ENCODE measurements around the gene LTB. TPM values are rescaled to one million over a fixed set of nuclear protein-coding genes. Genes with fewer than 3 reads are reported as not detected.

The LTB gene
- total and polyA plus RNA-seq, 9 of the 15 experiments (the other 6 are each of a cell fraction or from before 2014, with no cell fraction given) = 0.07 to 0.51 TPM; not detected in 7

DNA sequence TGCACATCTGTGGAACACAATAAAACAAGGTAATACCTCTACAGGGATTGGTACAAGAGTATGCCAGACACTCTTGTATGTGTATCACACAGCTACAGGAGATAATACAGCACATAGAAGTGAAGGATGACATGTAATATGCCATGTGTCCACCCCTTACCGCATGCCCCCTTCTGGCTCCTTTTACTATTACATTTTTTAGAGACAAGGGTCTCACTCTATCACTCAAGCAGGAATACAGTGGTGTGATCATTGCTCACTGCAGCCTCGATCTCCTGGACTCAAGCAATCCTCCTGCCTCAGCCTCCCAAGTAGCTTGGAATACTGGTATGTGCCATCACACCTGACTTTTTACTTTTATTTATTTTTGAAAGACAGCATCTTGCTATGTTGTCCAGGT is 14.8 kb upstream of the LTB start (continued):
- TF ChIP-seq, protein P1, sequence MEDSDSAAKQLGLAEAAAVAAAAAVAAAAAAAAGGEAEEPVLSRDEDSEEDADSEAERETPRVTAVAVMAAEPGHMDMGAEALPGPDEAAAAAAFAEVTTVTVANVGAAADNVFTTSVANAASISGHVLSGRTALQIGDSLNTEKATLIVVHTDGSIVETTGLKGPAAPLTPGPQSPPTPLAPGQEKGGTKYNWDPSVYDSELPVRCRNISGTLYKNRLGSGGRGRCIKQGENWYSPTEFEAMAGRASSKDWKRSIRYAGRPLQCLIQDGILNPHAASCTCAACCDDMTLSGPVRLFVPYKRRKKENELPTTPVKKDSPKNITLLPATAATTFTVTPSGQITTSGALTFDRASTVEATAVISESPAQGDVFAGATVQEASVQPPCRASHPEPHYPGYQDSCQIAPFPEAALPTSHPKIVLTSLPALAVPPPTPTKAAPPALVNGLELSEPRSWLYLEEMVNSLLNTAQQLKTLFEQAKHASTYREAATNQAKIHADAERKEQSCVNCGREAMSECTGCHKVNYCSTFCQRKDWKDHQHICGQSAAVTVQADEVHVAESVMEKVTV (CRISPR knock-in tag; IDR thresholded peaks at IDR 0.05) = peak; percentile 39; the same call in 1 of the 2 replicates
- TF ChIP-seq MYC (IDR thresholded peaks at IDR 0.05; ENCODE audit: low read depth, low read length) = peak; percentile 65
- TF ChIP-seq MYC (CRISPR knock-in tag; IDR thresholded peaks at IDR 0.05; ENCODE audit: borderline replicate concordance, low read depth) = no peak
- TF ChIP-seq, protein P2, sequence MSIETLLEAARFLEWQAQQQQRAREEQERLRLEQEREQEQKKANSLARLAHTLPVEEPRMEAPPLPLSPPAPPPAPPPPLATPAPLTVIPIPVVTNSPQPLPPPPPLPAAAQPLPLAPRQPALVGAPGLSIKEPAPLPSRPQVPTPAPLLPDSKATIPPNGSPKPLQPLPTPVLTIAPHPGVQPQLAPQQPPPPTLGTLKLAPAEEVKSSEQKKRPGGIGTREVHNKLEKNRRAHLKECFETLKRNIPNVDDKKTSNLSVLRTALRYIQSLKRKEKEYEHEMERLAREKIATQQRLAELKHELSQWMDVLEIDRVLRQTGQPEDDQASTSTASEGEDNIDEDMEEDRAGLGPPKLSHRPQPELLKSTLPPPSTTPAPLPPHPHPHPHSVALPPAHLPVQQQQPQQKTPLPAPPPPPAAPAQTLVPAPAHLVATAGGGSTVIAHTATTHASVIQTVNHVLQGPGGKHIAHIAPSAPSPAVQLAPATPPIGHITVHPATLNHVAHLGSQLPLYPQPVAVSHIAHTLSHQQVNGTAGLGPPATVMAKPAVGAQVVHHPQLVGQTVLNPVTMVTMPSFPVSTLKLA (conservative IDR thresholded peaks at IDR 0.05) = peak in 1 of 2 experiments; percentile 50; a peak in 1 of 4 replicates
- TF ChIP-seq C11orf30 (IDR thresholded peaks at IDR 0.05; ENCODE audit: low read depth) = no peak
- TF ChIP-seq, protein P3, sequence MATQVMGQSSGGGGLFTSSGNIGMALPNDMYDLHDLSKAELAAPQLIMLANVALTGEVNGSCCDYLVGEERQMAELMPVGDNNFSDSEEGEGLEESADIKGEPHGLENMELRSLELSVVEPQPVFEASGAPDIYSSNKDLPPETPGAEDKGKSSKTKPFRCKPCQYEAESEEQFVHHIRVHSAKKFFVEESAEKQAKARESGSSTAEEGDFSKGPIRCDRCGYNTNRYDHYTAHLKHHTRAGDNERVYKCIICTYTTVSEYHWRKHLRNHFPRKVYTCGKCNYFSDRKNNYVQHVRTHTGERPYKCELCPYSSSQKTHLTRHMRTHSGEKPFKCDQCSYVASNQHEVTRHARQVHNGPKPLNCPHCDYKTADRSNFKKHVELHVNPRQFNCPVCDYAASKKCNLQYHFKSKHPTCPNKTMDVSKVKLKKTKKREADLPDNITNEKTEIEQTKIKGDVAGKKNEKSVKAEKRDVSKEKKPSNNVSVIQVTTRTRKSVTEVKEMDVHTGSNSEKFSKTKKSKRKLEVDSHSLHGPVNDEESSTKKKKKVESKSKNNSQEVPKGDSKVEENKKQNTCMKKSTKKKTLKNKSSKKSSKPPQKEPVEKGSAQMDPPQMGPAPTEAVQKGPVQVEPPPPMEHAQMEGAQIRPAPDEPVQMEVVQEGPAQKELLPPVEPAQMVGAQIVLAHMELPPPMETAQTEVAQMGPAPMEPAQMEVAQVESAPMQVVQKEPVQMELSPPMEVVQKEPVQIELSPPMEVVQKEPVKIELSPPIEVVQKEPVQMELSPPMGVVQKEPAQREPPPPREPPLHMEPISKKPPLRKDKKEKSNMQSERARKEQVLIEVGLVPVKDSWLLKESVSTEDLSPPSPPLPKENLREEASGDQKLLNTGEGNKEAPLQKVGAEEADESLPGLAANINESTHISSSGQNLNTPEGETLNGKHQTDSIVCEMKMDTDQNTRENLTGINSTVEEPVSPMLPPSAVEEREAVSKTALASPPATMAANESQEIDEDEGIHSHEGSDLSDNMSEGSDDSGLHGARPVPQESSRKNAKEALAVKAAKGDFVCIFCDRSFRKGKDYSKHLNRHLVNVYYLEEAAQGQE (IDR thresholded peaks at IDR 0.05; ENCODE audit: borderline replicate concordance) = peak; percentile 82
- TF ChIP-seq, protein P3 (CRISPR knock-in tag; IDR thresholded peaks at IDR 0.05; ENCODE audit: low read depth) = no peak
- TF ChIP-seq, protein P4, sequence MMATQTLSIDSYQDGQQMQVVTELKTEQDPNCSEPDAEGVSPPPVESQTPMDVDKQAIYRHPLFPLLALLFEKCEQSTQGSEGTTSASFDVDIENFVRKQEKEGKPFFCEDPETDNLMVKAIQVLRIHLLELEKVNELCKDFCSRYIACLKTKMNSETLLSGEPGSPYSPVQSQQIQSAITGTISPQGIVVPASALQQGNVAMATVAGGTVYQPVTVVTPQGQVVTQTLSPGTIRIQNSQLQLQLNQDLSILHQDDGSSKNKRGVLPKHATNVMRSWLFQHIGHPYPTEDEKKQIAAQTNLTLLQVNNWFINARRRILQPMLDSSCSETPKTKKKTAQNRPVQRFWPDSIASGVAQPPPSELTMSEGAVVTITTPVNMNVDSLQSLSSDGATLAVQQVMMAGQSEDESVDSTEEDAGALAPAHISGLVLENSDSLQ (IDR thresholded peaks at IDR 0.05) = peak; percentile 53
- TF ChIP-seq HEY1 (CRISPR knock-in tag; IDR thresholded peaks at IDR 0.05; ENCODE audit: borderline replicate concordance) = no peak

Measured in K562 (cell line).